Fibroblast of pulmonary artery (primary cell): ENCODE data around the gene KRT81.
A peak's percentile ranks its signal among the peaks of the same experiment; 100 is the strongest.
"Not testable (repeated sequence)": the region's sequence is repeated elsewhere in the genome, so short reads cannot be mapped to it uniquely, and the experiment has no call there.

Experiments used
- DNase-seq: peaks from one replicate; pipeline ENCODE4 v3.0.0-alpha.2; 2010; ENCODE audit warnings: low read depth
- H3K4me3 ChIP-seq: replicated peaks from 2 replicates; pipeline ENCODE4 v1.5.1; 2011; ENCODE audit warnings: low read depth, mild to moderate bottlenecking, control low read depth, low read length, moderate library complexity
- TF ChIP-seq, protein P1 (sequence below): IDR thresholded peaks from 2 replicates; pipeline ENCODE4 v1.5.1; 2011; ENCODE audit warnings: mild to moderate bottlenecking, control low read depth, low read length, inconsistent platforms; ENCODE audit errors: missing control alignments

KRT81 gene

DNA sequence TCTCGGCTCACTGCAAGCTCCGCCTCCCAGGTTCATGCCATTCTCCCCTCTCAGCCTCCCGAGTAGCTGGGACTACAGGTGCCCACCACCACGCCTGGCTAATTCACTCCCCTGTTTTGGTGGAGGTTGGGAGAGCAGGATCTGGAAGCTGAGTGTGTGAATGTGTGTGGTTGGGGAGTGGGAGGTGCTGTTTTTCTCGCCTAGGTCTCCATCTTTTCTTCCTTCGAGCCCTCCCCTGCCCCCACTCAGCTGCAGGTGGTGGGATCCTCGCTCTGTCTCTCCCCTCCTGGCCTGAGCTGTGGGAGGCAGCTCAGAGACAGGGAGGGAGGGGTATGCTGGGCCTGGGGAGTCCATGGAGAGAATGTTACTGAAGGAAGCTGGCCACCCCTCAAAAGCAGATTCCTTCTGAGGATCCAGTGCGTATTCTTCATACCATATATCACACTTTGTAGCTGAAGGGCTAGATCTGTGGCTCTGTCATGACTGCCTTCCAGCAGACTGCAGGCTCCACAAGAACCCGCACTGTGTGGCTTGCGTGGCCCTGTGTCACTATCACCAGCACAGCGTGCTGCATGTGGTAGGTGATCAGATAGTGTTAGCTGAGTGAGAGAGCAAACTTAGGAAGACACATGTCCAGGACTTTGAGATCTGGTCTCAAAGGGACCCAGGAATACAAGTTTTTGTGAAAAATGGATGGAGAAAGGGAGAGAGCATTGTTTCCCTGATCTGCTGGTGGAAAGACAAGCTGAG lies 27.1 kb upstream of the KRT81 start:
- no peak overlapping the region for H3K4me3 ChIP-seq
- TF ChIP-seq, protein P1, sequence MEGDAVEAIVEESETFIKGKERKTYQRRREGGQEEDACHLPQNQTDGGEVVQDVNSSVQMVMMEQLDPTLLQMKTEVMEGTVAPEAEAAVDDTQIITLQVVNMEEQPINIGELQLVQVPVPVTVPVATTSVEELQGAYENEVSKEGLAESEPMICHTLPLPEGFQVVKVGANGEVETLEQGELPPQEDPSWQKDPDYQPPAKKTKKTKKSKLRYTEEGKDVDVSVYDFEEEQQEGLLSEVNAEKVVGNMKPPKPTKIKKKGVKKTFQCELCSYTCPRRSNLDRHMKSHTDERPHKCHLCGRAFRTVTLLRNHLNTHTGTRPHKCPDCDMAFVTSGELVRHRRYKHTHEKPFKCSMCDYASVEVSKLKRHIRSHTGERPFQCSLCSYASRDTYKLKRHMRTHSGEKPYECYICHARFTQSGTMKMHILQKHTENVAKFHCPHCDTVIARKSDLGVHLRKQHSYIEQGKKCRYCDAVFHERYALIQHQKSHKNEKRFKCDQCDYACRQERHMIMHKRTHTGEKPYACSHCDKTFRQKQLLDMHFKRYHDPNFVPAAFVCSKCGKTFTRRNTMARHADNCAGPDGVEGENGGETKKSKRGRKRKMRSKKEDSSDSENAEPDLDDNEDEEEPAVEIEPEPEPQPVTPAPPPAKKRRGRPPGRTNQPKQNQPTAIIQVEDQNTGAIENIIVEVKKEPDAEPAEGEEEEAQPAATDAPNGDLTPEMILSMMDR: no peak
- DNase-seq: no peak

DNA sequence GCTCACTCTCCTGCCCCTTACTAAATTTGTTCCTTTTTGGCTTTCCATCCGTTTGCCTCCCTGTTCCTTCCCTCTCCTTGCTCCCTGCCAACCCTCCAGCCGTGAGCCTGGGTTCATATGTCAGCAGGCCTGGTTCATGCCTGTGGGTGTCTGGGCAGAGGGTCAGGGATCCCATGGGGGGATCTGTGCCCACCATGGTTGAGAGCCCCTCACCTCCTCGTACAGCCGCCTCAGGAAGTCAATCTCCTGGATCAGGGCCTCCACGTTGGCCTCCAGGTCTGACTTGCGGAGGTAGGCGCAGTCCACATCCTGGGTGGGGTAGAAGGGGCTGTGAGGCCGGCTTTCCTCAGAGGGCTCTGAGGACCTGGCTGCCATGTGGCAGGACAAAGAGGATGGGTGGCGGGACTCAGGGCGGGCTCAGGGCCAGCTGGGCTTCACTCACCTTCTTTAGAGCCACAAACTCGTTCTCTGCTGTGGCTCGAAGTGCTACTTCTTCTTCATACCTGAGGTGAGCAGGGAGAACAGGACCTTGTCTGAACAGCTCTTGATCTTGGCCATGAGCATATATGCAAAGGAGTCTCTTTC lies 26.2 kb upstream of the KRT81 start:
- H3K4me3 ChIP-seq: no peak overlapping the region
- DNase-seq: no peak
- TF ChIP-seq, protein P1: no peak

DNA sequence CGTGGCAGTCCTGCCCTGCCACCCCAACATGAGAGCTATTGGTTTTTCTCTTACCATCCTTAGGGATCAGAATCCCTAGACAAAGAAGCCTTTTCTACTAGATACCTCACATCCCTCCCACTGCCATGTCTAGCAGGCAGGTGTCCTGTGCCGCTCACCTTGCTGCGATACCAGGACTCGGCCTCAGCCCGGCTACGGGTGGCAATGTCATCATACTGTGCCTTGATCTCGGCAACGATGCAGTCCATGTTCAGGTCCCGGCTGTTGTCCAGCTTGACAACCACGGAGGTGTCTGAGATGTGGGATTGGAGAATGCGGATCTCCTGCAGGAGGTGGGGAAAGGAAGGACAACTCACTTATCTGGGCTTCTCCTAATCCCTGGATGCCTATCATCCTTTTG lies 25.4 kb upstream of the KRT81 start:
- TF ChIP-seq, protein P1: no peak
- no peak overlapping the region for H3K4me3 ChIP-seq
- no peak for DNase-seq

DNA sequence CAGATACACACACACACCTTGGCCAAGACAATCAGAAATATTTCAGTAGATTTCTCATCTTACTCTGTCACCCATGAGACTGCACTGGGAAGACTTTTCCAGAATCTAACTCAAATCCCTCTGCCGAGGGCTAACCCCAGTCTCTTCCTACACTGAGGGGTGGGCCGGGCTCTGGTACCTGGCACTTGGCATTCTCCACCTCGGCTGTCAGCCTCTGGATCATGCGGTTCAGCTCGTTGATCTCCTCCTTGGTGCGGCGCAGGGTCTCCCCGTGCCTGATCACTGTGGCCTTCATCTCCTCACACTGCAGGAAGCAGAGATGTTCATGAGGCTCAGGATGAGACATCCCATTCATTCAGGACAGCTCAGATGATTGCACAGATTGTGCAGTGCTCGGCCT lies 25.0 kb upstream of the KRT81 start:
- no peak for DNase-seq
- TF ChIP-seq, protein P1: no peak

DNA sequence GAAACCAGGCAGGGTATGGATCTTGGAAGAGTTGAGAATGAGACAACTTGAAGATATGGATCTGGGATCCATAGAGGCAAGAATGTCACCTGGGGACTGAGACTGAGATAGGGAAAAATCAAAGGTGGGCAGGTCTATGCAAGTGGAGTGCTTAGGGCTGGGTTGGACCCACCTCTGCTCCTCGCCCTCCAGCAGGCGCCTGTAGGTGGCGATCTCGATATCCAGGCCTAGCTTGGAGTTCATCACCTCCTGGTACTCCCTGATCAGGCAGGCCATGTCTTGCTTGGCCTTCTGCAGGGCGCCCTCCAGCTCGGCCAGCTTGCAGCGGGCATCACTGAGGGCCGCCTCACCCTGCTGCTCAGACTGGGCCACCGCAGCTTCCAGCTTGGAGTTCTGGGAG lies 24.4 kb upstream of the KRT81 start:
- TF ChIP-seq, protein P1: peak; percentile 38
- H3K4me3 ChIP-seq, DNase-seq: not testable (repeated sequence)

More for the DNA sequence above, 25.0 kb upstream of the KRT81 start:
- H3K4me3 ChIP-seq: no peak overlapping the region

DNA sequence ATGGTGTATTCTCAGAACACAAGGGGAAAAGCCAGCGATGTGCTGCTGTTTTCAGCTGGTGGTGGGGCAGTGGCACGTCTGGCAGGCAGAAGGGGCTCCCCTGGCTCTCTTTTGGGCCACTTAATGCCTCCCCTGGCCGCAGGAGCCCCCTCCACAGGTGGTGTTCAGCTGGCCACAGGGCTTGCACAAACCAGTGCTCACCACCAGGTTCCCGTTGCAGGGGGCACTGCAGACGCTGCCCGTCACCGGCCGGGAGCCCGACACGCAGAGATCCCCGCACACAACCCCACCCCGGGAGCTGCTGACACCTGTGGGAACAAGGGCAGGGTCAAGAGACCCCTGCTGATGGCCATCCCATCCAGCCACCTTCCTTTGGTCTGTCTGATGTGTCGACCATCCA lies 23.2 kb upstream of the KRT81 start:
- no peak for DNase-seq
- TF ChIP-seq, protein P1: no peak
- H3K4me3 ChIP-seq: no peak overlapping the region

DNA sequence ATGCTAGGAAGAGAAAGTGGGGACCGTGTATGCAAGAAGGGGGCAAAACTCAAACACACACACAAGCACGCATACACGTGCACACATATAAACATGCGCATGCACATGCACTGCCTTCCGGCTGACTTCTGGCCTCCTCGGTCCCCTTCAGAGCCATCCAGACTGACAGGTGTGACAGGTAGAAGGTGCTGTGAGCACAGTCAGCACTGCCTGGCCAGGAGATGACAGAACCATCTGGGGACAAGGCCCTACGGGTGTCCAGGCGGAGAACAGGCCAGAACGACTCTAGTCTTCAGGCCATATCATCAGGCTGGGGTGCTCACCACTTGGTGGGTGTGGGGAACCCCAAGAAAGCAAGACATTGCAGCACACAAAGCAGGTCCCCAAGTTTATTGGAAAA lies 22.6 kb upstream of the KRT81 start:
- TF ChIP-seq, protein P1: no peak
- DNase-seq: no peak
- H3K4me3 ChIP-seq: no peak overlapping the region
